KMS-11 (cell line): ENCODE measurements around the gene ABO.

Experiments used
- H2AFZ ChIP-seq: fragments of 200-600 bp; sonication (generic); 2 replicates; pipeline ENCODE4 v1.6.1; 2016; ENCODE audit warnings: antibody characterized with exemption, mixed run types, low read depth
- H3K27ac ChIP-seq: fragments of 200-600 bp; sonication (generic); 2 replicates; pipeline ENCODE4 v1.6.1; 2016; ENCODE audit warnings: mild to moderate bottlenecking, mixed run types
- H3K27me3 ChIP-seq: fragments of 200-600 bp; sonication (generic); 2 replicates; pipeline ENCODE4 v1.6.1; 2017; ENCODE audit warnings: mild to moderate bottlenecking, low read depth, mixed run types, moderate library complexity; ENCODE audit not compliant: insufficient read depth
- H3K36me3 ChIP-seq: fragments of 200-600 bp; sonication (generic); 2 replicates; pipeline ENCODE4 v1.6.1; 2017; ENCODE audit warnings: mild to moderate bottlenecking, mixed run types; ENCODE audit not compliant: insufficient read depth
- H3K4me1 ChIP-seq: fragments of 200-600 bp; sonication (generic); 2 replicates; pipeline ENCODE4 v1.6.1; 2016; ENCODE audit warnings: mild to moderate bottlenecking, low read depth, mixed run types; ENCODE audit not compliant: poor library complexity, severe bottlenecking
- H3K4me2 ChIP-seq: fragments of 200-600 bp; sonication (generic); 2 replicates; pipeline ENCODE4 v1.7.0; 2016; ENCODE audit warnings: mild to moderate bottlenecking, mixed run types
- H3K4me3 ChIP-seq: fragments of 200-600 bp; sonication (generic); IDR thresholded peaks from 2 replicates; pipeline ENCODE4 v1.6.1; 2017; ENCODE audit warnings: low read depth, low read length, mixed read lengths; ENCODE audit not compliant: insufficient read depth
- H3K79me2 ChIP-seq: fragments of 200-600 bp; sonication (generic); 2 replicates; pipeline ENCODE4 v1.6.1; 2016; ENCODE audit warnings: low read depth, mixed run types; ENCODE audit not compliant: insufficient read depth
- H3K9ac ChIP-seq: fragments of 200-600 bp; sonication (generic); 2 replicates; pipeline ENCODE4 v1.6.1; 2016; ENCODE audit warnings: mild to moderate bottlenecking, mixed run types
- H4K20me1 ChIP-seq: fragments of 200-600 bp; sonication (generic); 2 replicates; pipeline ENCODE4 v1.6.1; 2016; ENCODE audit warnings: mild to moderate bottlenecking, mixed run types; ENCODE audit not compliant: insufficient read depth
- TF ChIP-seq, protein P1 (sequence below): fragments of 200-600 bp; sonication (generic); conservative IDR thresholded peaks from 2 replicates; pipeline ENCODE4 v1.6.1; 2017; ENCODE audit warnings: low read depth, mild to moderate bottlenecking, antibody characterized with exemption, low read length, moderate library complexity, mixed read lengths

The ABO gene

DNA sequence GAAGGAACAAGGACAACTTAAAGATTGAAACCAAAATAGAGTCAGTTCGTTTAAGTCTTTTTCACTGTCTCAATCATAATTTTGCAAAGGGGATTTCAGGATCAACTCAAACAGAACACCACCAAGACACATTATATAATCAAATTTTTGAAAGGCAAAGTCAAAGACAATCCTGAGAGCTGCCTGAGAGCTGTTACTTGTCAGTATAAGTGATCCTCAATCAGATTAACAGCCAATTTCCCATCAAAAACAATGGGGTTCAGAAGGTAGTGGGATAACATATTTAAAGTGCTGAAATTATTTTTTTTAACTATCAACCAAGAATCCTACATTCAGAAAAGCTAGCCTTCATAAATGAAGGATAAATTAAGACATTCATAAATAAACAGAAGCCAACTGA is 19.3 kb upstream of the ABO start:
- Histone ChIP-seq H3K9ac (no peak overlapping the region), H4K20me1 (no peaks in the 10 kb centered on the region), H3K79me2 (no peaks in the 10 kb centered on the region), H3K4me2 (no peak overlapping the region), H3K27ac (no peak overlapping the region), H3K27me3 (peaks cover 92% of the 10 kb centered on the region), H3K4me3 (no peak overlapping the region), H3K36me3 (no peaks in the 10 kb centered on the region), H3K4me1 (no peaks in the 10 kb centered on the region), H2AFZ (no peak overlapping the region)
- TF ChIP-seq, protein P1, sequence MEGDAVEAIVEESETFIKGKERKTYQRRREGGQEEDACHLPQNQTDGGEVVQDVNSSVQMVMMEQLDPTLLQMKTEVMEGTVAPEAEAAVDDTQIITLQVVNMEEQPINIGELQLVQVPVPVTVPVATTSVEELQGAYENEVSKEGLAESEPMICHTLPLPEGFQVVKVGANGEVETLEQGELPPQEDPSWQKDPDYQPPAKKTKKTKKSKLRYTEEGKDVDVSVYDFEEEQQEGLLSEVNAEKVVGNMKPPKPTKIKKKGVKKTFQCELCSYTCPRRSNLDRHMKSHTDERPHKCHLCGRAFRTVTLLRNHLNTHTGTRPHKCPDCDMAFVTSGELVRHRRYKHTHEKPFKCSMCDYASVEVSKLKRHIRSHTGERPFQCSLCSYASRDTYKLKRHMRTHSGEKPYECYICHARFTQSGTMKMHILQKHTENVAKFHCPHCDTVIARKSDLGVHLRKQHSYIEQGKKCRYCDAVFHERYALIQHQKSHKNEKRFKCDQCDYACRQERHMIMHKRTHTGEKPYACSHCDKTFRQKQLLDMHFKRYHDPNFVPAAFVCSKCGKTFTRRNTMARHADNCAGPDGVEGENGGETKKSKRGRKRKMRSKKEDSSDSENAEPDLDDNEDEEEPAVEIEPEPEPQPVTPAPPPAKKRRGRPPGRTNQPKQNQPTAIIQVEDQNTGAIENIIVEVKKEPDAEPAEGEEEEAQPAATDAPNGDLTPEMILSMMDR, result no peak

DNA sequence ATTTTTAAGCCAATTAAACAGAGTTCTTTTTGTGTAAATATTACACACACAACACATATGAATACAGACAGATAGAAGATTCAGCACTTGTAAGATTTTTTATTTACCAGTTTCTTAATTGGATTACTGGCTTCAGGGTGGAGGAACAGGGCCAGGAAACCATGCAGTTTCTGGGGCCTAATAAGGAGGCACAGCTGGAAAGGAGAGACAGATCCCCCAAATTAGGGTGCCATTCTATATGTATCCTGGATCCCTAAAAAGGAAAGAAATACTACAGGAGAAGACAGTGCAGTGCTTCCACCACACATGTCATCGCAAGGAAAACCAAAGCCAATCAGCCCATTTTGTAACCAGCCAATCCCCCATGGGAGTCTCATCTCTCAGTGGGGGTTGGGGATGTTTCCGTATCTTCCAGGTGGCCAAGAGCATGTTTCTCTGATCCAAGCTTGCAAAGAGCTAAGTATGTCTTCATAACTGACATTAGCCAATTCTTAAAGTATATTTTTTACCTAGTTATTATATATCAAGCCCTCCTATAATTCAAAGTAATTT is 15.8 kb upstream of the ABO start:
- no peaks in the 10 kb centered on the region for H3K36me3 ChIP-seq
- H3K4me1 ChIP-seq, result no peaks in the 10 kb centered on the region
- H3K79me2 ChIP-seq, result no peaks in the 10 kb centered on the region
- TF ChIP-seq, protein P1, result no peak
- no peaks in the 10 kb centered on the region for H4K20me1 ChIP-seq
- no peak overlapping the region for H2AFZ ChIP-seq
- H3K4me3 ChIP-seq, result no peak overlapping the region
- no peak overlapping the region for H3K27ac ChIP-seq
- no peak overlapping the region for H3K4me2 ChIP-seq
- H3K9ac ChIP-seq, result no peak overlapping the region
- peaks cover 91% of the 10 kb centered on the region for H3K27me3 ChIP-seq

DNA sequence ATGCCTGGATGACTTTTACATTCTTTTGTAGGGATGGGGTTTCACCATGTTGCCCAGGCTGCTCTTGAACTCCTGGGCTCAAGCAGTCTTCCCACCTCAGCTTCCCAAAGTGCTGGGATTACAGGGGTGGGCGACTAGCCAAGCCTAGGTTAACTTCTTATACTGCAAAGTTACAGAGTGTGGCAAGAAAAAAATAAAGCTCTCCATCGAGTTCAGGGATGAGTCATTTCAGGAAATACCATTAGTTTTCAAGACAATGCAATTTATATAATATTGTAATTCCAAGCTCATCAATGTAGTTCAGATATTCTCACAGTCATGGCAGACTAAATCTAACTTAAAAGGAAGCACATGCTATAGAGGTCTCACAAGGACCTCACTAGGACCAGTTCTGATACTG is 11.5 kb upstream of the ABO start:
- Histone ChIP-seq H3K9ac (no peak overlapping the region), H2AFZ (no peak overlapping the region), H3K4me1 (no peaks in the 10 kb centered on the region), H3K27me3 (peaks cover 87% of the 10 kb centered on the region), H3K36me3 (no peaks in the 10 kb centered on the region), H3K4me2 (no peak overlapping the region), H3K4me3 (no peak overlapping the region), H3K79me2 (no peaks in the 10 kb centered on the region), H3K27ac (no peak overlapping the region), H4K20me1 (no peaks in the 10 kb centered on the region)
- TF ChIP-seq, protein P1, result no peak

DNA sequence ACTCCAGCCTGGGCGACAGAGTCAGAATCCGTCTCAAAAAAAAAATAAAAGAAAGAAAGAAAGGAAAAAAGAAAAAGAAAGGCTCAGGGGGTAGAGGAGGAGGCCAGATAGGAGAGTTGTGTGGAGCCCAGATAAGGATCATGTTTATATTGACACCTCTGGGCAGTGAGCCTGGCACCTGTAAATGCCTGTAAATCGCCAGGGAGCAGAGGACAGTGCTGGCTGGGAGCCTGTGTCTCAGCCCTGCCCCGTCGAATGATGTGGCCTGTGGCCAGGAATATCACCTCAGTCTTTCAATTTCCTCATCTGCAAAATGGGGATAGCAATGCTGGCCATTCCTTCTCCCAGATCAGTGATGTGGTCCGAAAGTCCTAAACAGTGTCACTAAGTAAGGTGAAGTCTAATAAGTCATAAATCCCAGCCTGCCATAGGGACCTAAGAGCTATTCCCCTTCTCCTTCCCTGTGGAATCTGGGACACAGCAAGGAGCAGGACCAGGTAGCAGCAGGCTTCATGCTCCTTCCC is 10.3 kb upstream of the ABO start:
- H3K79me2 ChIP-seq, result no peaks in the 10 kb centered on the region
- no peak overlapping the region for H3K4me3 ChIP-seq
- TF ChIP-seq, protein P1, result no peak
- no peak overlapping the region for H3K9ac ChIP-seq
- H3K4me1 ChIP-seq, result no peaks in the 10 kb centered on the region
- no peak overlapping the region for H3K27ac ChIP-seq
- no peak overlapping the region for H2AFZ ChIP-seq
- H3K27me3 ChIP-seq, result peaks cover 90% of the 10 kb centered on the region
- no peaks in the 10 kb centered on the region for H4K20me1 ChIP-seq
- H3K36me3 ChIP-seq, result no peaks in the 10 kb centered on the region
- no peak overlapping the region for H3K4me2 ChIP-seq
